TTC549 (cell line): Measurements from ENCODE around the gene CMYA5.
"Not testable (repeated sequence)": the region's sequence is repeated elsewhere in the genome, so short reads cannot be mapped to it uniquely, and the experiment has no call there.

Source experiments
- FAIRE-seq: peaks from 2 replicates; lab custom pipeline; 2012; peaks lifted over from hg19 to GRCh38; lab: Jason Lieb, UNC

CMYA5 gene

DNA sequence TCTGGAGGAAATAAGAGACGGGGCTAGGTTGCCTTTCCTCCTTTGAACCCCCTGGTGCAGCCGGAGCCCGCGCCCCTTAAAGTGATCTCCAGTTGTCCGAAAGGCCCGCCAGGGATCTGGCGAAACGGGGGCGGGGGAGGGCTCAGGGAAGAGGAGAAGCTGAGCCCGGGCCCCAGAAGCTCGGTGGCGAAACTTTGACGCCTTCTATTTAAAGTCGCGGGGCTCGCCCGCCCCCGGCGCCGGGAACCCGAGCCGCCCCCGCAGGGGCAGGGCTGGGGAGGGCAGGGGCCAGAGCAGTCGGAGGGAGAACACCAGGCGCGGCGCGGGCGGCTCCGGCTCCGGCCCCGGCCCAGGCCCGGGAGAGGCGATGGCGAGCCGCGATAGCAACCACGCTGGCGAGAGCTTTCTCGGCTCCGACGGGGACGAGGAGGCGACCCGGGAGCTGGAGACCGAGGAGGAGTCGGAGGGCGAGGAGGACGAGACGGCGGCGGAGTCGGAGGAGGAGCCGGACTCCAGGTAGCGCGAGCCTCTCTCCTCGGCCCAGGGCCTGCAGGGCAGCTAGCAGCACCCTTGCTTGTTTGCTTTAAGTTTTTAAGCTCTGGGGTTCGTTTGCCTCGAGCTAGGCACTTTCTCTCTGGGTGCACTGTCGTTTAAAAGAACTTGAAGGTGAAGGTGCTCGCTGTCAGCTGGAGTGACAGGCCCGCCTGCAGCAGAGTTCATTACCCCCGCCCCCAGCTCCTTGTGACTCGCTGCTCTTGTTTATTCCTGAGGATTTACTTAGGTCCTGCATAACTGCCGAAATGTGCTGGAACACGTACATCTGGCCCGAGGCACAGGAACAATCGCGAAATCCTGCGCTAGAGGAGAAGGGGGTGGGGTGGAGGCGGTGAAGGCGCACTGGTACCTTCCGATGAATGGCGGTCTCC, at the start of gene CMYA5:
Gene CMYA5, plus strand, starts transcription at position 296 of the 926 bp plus-strand sequence. Its CDS starts 72 bp downstream, at position 368.
- no peak for FAIRE-seq

DNA sequence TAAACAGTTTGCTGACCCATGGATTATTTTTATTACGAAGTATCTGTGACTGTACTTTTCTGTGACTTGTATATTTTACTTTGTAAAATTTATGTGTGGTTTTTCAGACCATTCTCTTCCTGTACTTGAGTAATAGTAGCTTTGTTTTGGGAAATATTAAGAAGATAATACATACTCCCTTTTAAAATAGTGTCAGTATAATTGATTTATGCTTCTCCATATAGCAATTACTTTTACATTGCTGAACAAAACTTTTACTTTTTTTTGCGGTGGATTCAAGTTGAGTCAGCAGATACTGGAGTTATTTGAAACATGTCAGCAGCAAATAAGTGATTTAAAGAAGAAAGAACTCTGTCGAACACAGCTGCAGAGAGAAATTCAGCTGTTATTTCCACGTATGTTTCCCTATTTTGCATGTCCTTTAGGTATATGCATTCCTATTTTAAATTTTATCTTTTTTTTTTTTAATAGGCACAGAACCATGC, 49.0 kb upstream of the CMYA5 start:
- no peak for FAIRE-seq

DNA sequence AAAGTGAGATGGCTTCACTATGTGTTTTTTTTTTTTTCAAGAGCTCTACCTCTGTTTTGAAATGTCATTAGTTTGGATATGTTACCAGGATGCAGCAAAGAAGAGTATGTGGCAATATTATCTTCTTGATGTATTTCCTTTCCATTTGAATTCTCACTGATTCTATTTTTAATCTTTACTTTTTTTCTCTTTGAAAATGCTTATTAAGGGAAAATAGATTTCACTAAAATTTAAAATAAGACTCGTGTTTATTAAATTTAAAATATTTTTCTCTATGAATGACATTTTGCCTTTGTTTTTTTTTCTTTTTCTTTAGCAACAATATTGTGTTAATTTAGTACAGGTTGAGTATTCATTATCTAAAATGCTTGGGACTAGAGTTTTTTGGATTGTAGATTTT, 48.2 kb upstream of the CMYA5 start:
- FAIRE-seq = no peak

DNA sequence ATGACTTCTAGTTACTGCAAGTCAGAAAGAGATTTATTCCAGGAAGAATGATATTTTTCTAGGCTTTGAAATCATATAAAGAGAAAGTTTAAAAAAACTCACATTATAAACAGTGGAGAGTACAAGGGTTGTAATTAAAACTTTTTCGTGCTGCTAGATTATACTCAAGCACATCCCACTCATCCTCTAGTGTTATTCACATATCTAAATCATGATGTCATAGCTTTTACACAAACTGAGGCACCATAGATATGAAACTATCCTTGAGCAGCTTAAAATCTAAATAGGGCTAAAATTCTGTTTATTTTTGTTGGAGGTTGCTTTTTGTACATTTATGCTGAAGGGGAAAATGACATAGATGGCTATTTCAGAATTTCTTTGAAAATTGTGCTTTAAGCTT, 47.4 kb upstream of the CMYA5 start:
- no peak for FAIRE-seq

DNA sequence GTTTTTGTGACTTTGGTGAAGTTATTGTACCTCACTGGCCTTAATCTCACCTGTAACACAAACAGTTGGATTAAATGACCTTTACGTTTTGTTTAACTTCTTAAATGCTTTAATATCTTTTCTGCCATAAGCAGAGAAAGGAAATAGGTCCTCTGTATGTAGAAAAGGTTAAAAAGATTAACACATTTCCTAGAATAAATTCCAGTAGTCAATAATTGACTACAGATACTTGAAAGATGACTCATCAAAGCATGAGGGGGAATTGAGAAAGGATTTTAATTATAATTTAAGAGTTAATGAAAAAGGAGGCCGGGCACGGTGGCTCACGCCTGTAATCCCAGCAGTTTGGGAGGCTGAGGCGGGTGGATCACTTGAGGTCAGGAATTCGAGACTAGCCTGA, 35.8 kb upstream of the CMYA5 start:
- FAIRE-seq = no peak

DNA sequence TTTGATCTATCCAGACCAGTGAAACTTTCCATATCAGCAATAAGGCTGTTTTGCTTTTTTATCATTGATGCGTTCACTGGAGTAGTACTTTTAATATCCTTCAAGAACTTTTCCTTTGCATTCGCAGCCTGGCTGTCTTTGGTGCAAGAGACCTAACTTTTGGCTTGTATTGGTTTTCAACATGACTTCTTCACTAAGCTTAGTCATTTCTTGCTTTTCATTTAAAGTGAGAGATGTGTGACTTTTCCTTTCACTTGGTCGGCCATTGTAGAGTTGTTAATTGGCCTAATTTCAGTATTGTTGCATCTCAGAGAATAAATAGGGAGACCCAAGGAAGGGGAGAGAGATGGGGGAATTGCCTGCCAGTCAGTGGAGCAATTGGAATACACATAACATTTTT, 26.4 kb upstream of the CMYA5 start:
- FAIRE-seq = no peak

DNA sequence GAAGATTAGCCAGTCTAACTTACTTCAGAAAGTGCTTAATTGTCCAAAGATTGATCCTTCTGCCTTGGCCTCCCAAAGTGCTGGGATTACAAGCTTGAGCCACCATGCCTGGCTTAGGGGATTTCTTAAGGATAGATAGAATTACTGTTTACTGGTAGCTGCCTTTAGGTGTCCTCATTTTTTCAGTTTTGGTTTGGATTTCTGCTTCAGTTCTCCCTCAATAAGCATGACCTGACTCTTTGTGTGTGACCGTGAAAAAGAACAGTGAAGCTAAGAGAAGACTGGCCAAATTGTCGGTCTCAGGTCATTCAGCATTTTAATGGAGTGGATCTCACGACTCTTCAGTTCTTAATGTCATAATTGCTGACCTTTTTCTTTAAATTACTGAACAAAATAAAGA, 22.9 kb upstream of the CMYA5 start:
- no peak for FAIRE-seq

DNA sequence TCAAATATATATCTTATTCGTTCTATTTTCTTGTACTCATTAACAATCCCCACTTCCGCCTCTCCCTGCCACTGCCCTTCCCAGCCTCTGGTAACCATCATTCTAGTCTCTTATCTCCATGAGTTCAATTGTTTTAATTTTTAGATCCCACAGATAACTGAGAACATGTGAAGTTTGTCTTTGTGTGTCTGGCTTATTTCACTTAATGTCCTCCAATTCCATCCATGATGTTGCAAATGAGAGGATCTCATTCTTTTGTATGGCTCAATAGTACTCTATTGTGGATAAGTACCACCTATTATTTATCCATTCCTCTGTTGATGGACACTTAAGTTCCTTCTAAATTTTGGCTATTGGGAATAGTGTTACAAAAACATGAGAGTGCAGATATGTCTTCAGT, 17.2 kb upstream of the CMYA5 start:
- no peak for FAIRE-seq

DNA sequence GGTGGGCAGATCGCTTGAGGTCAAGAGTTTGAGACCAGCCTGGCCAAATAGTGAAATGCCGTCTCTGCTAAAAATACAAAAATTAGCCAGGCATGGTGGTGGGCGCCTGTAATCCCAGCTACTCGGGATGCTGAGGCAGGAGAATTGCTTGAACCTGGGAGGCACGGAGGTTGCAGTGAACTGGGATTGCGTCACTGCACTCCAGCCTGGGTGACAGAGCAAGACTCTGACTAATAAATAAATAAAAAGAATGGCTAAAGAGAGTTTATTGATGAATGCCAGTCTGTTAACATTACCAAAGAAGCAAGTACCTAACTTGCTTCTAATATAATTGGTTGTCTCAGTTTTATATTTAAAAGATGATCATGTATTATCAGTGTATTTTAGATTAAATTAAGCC, 13.3 kb upstream of the CMYA5 start:
- not testable (repeated sequence) for FAIRE-seq

DNA sequence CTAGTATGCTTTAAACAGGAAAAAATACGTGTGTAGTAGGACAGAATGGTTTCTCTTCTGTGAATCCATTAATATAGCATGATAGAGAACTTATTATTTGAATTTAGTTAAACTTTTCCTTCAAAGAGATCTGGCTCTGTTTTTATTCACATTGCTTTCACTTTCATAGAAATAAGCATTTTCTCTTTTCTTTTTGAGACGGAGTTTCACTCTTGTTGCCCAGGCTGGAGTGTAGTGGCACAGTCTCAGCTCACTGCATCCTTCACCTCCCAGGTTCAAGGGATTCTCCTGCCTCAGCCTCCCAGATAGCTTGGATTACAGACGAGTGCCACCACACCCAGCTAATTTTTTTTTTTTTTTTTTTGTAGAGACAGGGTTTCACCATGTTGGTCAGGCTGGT, 7.5 kb upstream of the CMYA5 start:
- not testable (repeated sequence) for FAIRE-seq

DNA sequence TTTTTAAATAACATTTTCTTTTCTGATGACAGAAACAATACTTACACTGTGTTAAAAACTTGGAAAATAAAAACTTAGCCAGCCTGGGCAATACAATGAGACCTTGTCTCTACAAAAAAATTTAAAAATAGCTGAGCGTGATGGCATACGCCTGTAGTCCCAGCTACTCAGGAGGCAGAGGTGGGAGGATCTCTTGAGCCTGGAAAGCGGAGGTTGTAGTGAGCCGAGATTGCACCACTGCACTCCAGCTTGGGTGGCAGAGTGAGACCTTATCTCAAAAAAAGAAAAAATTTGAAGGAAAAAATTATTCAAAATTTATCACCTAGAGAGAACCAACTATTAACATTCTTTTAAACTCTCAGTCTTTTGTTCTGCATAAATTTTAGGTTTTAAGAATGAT, 4.9 kb upstream of the CMYA5 start:
- no peak for FAIRE-seq

DNA sequence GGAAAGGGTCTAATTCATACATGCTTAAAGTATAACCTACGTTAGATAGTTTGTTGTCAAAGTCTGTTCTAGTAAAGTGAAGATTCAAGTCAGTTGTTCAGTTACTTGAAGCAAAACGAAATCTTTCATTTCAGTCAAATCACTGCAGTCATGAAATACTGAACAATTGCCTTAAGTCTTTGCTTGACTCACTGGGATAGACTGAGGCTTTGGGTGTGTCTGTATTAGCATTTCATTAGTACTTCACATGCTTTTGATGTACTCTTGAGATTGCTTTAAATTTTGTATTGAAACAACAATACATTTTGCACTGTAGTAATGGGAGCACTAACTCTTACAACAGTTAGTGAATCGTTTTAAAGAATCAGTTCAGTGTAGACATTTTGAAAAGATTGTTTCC, 4.0 kb upstream of the CMYA5 start:
- FAIRE-seq = no peak

DNA sequence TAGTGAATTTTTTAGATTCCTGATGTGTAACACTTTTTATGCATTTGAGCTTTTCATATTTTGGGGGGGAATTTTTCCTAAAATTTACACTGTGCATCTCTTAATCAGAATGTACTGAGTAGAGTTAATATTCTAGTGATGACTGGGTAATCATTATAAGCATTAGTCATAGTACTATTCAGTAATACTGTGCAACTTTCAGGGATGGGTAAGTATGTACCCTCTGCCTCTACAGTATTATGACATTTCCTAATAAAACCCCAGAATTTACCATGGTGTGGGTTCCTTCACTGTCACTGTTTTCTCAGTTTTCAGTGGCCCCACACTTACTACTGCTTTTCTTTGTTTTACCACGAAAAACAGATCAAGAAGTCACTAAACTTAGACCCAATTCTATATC, 2.8 kb upstream of the CMYA5 start:
- FAIRE-seq = no peak

DNA sequence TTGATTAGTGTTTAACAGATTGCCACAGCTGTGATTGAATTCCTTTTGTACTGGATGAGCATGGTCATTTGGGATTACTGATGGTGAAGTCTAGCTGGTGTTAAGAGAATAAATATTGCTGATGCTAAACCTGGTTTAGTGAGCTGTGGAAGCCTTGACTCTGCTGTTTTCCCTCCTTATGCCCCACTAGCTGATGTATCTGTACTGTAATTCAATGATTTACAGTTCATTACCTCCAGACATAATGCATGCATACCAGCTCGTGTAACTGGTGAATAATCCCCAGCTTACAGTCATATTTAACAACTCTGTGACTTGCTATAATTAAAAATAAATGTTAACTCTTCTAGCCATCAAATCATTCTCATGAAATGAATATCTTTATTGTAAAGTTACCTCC, 1.7 kb upstream of the CMYA5 start:
- FAIRE-seq = no peak

DNA sequence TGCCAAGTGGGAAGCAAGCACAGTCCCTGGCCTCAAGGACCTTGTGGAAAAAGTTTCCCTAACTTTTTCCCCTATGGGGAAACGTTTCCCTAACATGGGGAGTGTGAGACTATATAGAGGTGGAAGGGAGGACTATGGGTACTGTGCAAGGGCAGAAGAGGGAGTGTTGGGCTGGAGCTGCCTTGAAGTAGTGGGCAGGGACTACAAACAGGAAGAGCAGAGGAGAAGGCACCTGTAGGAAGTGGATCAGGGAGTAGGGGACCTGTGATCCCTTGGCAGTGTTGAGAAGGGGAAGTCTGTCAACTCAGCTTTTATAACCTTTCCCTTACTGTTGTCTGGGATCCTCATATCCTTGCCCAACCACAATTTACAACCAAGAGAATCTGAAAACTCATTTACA, 1.4 kb downstream of the CMYA5 start:
- FAIRE-seq = no peak

DNA sequence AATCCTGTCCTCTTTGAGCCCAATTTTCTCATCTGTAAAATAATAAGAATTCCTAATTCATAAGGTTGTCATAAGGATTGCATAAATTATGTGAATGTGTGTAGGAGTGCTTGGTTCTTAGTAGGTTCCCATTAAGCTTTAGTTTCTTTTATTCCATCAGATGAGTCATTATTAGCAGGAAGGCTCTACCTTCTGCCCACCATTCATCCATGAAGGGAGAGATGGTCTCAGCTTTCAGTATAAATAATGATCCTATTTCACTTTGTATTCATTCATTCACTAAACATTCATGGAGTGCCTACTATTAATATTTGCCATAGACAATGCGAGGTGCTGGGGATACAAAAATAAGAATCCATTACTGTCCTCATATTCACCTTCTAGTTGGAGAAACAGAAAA, 3.0 kb downstream of the CMYA5 start:
- no peak for FAIRE-seq

DNA sequence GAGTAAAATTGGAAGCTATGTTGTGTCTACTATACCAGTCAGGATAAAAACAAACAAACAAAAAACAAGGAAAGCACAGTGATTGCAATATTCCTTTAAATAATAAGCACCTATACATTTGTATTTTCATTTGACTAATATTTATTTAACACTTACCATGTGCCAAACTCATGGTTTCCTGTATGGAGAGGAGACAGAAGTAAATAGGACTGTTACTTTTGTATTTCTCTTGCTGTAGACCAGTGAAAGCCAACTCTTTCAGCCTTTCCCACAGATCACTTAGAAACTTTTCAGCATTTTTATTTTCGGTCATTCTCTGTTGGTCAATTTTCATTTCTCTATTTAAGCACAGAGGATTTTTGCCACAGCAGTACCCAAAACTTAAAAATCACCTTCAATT, 4.5 kb downstream of the CMYA5 start:
- no peak for FAIRE-seq

DNA sequence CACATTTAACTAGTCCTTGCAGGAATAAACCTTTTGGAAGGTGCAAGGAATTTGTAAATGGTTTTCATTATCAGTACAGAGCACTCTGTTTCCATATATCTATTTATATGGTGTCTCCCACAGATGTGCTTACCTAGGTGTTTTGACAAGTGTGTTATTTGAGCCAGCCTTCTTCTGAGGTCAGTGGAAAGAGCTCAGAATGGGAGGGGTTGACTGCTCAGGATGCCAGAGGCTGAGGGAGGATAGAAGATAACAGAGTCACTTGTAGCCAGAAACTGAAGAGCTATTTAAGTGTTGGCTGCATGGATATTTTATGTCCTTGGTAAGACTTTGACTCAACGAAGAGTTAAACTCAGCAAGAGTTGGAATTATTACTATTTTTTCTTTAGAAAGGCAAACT, 5.0 kb downstream of the CMYA5 start:
- FAIRE-seq = no peak

DNA sequence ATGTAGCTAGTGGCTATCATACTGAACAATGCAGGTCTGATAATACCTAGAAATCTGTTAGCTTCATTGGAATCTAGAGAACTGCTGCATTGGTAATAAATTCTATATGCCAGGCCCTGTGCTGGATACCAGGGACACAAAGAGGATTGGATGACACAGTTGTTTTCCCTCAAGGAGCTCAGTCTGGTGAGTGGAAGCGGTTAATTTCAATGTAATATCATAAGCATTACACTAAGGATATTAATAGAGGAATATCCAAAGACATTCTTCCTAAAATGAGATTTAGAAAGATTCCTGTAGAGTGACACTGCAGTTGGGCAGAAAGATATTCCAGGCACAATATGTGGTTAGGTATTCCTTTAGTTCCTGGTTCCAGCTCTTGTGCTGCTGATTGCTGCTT, 5.9 kb downstream of the CMYA5 start:
- no peak for FAIRE-seq

DNA sequence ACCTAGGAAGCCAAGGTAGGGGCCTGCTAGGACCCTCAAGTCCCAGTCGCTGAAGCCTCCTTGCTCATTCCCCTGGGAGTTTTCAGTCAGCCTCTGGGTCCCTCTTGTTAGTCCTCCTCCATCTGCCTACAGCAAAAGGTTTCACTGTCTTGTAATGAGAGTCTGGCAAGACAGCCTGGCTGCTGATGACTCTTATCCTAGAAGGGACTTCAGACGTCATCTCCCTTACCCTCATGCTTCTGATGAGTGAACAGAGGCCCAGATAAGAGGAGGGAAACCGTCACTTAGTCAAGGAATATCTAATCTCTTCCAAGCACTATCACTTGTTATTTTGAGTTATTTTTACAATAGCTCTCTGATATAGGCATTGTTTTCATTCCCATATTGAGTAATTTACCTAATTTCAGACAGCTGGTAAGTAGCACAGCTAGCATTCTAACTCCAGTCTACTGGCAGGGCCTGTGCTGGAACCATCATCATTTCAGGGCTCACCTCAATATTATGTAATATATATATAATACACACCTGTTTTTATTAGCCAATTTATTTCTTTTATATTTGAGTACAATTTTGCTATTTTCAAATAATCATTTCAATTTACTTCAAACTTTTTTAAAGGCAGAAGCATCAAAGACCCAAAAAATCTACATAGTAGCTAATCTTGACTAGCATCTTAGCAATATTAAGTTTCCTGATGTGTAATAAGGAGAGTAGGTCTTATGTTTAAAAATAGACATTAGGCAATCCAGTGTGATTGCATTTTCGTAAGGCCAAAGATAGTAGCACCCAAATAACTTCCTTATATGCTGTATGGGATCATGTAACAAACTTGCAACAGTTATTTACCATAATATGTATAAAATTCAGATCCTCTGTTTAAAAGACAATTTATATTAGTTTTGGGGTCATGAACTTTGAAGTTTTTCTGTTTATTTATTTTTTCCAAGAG, 7.9 kb downstream of the CMYA5 start:
- FAIRE-seq = no peak

DNA sequence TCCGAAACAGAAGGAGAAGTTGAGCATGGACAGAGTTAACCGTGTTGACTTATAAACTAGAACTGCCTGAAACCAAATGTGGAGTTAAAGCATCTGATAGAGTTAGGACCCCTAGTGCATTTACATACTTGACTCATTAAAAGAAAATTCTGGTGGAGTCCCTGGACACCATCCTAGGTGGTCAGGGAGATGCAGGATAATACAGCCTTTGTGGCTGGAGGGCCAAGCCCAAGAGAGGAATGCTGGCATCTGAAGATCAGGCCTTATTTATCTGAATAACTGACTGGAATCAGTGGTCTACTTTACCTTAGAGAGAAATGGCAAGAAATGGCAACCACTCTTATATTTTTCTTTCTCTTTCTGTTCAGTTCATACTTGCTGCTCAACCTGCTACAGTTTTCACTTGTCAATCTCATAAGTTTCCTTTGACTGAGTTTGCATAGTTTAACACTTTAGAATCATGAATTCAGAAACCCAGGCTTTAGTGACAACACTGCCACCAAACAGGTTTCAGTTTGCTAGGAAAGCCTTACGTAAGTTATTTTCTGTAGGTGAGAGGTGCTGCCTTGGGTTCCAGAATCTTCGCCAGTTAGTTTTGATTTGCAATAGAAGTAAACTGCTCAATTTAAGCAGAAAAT, 10.2 kb downstream of the CMYA5 start:
- FAIRE-seq = no peak

DNA sequence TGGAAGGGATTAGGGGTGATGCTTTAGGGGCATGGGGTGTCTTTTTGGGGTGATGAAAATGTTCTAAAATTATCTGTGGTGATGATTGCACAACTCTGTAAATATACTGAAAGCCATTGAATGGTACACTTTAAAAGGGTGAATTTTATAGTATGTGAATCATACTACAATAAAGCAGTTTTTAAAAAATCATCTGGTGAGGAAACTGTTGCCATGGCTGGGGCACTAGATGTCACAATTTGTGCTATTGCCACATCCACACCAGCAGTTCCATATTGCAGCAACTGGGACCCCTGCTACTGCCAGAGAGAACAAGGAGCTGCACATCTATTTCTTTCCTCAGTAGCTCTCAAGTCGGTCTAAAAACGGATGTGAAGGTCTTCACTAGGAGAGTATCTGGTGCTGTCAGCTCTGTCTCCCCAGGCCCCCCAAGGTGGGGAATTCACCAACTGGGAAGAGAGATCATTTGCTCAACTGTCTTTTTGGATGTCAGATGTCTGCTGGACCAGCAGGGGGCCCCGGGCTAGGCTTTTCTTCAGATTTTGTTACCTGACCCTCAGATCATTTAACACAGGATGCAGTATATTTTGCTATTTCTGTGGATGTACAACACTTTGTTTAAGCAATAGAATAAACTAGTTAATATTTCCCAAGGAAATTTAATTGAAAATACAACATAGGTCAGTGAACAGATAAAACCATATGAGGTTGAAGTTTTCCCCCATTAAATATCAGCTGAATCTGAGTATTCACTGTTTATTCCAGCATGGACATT, 13.2 kb downstream of the CMYA5 start:
- no peak for FAIRE-seq
